ENCODE data around the gene CAMK2D. TPM values are rescaled to one million over a fixed set of nuclear protein-coding genes. Genes with fewer than 3 reads are reported as not detected.

The CAMK2D gene
- total RNA-seq, 2 donors from 2014 or later, result 132 to 187 TPM

DNA sequence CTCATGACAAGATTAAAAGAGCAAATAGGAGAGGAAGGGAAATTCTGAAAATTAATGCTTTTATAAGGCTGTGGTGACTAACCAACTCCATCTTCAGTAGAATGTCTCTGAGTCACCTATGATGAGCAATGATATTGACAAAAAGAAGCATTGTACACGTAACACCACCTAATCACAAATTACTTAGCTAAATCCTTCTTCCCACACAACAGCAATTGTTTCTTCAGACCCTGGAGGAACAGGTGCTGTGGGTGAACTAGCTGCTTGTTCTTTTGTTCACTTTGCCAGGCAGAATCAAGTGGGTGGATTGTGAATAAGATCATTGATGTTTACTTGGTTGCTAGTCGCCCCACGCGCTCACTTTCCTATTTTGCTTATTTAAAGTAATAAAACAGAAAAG is 315.5 kb downstream of the CAMK2D start:
- Histone ChIP-seq H3K27ac (peak overlapping the region; percentile 54 to 79), H3K27me3 (no peaks in the 10 kb centered on the region), H3K4me3 (no peak overlapping the region), H3K9me3 (peaks cover 0 to 4% of the 10 kb centered on the region in 2 donors), H3K36me3 (no peaks in the 10 kb centered on the region), H3K4me1 (peaks cover 0 to 40% of the 10 kb centered on the region in 2 donors)
- TF ChIP-seq, protein P1, sequence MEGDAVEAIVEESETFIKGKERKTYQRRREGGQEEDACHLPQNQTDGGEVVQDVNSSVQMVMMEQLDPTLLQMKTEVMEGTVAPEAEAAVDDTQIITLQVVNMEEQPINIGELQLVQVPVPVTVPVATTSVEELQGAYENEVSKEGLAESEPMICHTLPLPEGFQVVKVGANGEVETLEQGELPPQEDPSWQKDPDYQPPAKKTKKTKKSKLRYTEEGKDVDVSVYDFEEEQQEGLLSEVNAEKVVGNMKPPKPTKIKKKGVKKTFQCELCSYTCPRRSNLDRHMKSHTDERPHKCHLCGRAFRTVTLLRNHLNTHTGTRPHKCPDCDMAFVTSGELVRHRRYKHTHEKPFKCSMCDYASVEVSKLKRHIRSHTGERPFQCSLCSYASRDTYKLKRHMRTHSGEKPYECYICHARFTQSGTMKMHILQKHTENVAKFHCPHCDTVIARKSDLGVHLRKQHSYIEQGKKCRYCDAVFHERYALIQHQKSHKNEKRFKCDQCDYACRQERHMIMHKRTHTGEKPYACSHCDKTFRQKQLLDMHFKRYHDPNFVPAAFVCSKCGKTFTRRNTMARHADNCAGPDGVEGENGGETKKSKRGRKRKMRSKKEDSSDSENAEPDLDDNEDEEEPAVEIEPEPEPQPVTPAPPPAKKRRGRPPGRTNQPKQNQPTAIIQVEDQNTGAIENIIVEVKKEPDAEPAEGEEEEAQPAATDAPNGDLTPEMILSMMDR (IDR thresholded peaks at IDR 0.05), result no peak
- DNase-seq (ENCODE audit: low spot score), result no peak

- H3K4me3 ChIP-seq, result no peak overlapping the region
- H3K4me1 ChIP-seq, result peaks cover 0 to 40% of the 10 kb centered on the region in 2 donors
- peak overlapping the region; percentile 54 to 79 for H3K27ac ChIP-seq
- no peaks in the 10 kb centered on the region for H3K36me3 ChIP-seq
- TF ChIP-seq, protein P1 (IDR thresholded peaks at IDR 0.05), result no peak
- peak; percentile 80 for DNase-seq (ENCODE audit: low spot score)
- H3K27me3 ChIP-seq, result no peaks in the 10 kb centered on the region
- H3K9me3 ChIP-seq, result peaks cover 0 to 4% of the 10 kb centered on the region in 2 donors
Measured at GRCh38 chr4:113445286-113445685, 316.3 kb downstream of the CAMK2D start.

DNA sequence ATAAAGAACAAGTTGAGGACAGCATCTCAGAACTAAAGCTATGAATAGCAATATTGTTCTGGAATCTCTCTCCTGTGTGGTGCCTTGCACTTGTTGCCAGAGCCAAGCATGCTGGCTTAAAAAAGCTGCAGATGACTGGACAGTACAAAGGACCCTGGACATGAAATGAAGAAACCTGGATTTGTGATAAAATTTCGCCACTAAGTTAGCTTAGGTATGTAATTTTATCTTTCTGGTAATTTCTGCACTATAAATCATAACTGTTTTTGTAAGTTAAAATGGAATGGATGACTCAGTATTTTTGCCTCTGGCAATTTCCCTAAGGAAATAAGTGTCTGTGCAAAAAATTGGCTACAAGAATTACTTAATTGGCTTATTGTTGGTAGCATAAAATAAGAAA is 317.2 kb downstream of the CAMK2D start:
- Histone ChIP-seq H3K27ac (peak overlapping the region; percentile 54 to 79), H3K27me3 (no peaks in the 10 kb centered on the region), H3K4me3 (no peak overlapping the region), H3K4me1 (peaks cover 0 to 35% of the 10 kb centered on the region in 2 donors), H3K9me3 (peaks cover 0 to 4% of the 10 kb centered on the region in 2 donors), H3K36me3 (no peaks in the 10 kb centered on the region)
- TF ChIP-seq, protein P1 (IDR thresholded peaks at IDR 0.05), result no peak
- no peak for DNase-seq (ENCODE audit: low spot score)

GRCh38 chr4:113442826-113443225 is 318.7 kb downstream of the CAMK2D start:
- Histone ChIP-seq H3K9me3 (peaks cover 0 to 4% of the 10 kb centered on the region in 2 donors), H3K27me3 (no peaks in the 10 kb centered on the region), H3K27ac (no peak overlapping the region), H3K4me1 (peaks cover 0 to 24% of the 10 kb centered on the region in 2 donors), H3K36me3 (no peaks in the 10 kb centered on the region), H3K4me3 (no peak overlapping the region)
- DNase-seq (ENCODE audit: low spot score), result no peak
- TF ChIP-seq, protein P1 (IDR thresholded peaks at IDR 0.05), result no peak

DNA sequence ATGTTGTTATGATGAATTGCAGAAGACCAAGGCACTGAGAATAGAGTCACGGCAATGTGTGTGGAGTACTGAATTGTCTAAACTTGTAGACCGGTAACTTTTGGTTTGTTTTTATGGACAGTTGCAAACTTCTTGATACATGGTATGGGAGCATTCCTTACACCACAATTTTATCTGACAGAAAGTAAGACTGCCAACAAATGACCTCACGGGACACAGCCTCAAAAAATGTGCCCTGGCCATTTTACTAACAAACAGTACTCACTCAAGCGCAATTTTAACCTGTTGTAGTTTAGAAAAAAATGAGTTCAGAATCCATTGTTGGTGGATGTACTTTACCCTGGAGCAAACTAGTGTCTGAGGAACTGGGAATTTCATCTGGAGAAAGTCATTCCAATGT is 321.2 kb downstream of the CAMK2D start:
- H3K27ac ChIP-seq, result no peak overlapping the region
- no peaks in the 10 kb centered on the region for H3K27me3 ChIP-seq
- TF ChIP-seq, protein P1 (IDR thresholded peaks at IDR 0.05), result no peak
- no peak for DNase-seq (ENCODE audit: low spot score)
- H3K9me3 ChIP-seq, result no peaks in the 10 kb centered on the region
- no peaks in the 10 kb centered on the region for H3K36me3 ChIP-seq
- H3K4me1 ChIP-seq, result peaks cover 0 to 32% of the 10 kb centered on the region in 2 donors
- H3K4me3 ChIP-seq, result no peak overlapping the region

- Histone ChIP-seq H3K4me1 (peaks cover 0 to 18% of the 10 kb centered on the region in 2 donors), H3K27ac (no peak overlapping the region), H3K36me3 (no peaks in the 10 kb centered on the region), H3K27me3 (no peaks in the 10 kb centered on the region), H3K4me3 (no peak overlapping the region), H3K9me3 (no peaks in the 10 kb centered on the region)
- TF ChIP-seq, protein P1 (IDR thresholded peaks at IDR 0.05), result no peak
- DNase-seq (ENCODE audit: low spot score), result no peak
Measured at GRCh38 chr4:113438596-113438995, 322.9 kb downstream of the CAMK2D start.
